ENCODE measurements around the gene TIAM2. TPM values are rescaled to one million over a fixed set of nuclear protein-coding genes. Genes with fewer than 3 reads are reported as not detected.

TIAM2 gene
- total RNA-seq, 4 donors from 2014 or later = 6.5 to 13.4 (median 10.7) TPM

DNA sequence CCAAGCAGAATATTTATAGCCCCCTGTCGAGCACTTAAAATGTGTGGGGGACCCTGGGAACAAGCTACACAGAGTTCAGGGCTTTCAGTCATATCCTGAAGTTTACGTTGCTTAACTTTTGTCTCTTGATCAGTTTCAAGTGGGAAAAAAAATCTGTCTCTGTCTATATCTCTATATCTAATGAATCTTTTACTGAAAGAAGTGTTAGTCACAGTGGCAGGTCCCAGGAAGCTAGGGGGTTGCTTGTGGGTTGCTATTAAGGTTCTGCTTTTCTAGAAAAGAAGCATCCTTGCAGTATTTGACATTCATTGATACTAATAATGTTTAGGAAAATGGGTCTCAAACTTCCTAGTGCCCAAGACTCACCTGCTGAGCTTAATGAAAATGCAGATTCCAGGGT, 192.0 kb downstream of the TIAM2 start:
- TF ChIP-seq, protein P1, sequence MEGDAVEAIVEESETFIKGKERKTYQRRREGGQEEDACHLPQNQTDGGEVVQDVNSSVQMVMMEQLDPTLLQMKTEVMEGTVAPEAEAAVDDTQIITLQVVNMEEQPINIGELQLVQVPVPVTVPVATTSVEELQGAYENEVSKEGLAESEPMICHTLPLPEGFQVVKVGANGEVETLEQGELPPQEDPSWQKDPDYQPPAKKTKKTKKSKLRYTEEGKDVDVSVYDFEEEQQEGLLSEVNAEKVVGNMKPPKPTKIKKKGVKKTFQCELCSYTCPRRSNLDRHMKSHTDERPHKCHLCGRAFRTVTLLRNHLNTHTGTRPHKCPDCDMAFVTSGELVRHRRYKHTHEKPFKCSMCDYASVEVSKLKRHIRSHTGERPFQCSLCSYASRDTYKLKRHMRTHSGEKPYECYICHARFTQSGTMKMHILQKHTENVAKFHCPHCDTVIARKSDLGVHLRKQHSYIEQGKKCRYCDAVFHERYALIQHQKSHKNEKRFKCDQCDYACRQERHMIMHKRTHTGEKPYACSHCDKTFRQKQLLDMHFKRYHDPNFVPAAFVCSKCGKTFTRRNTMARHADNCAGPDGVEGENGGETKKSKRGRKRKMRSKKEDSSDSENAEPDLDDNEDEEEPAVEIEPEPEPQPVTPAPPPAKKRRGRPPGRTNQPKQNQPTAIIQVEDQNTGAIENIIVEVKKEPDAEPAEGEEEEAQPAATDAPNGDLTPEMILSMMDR (IDR thresholded peaks at IDR 0.05; ENCODE audit: low read depth) = no peak

DNA sequence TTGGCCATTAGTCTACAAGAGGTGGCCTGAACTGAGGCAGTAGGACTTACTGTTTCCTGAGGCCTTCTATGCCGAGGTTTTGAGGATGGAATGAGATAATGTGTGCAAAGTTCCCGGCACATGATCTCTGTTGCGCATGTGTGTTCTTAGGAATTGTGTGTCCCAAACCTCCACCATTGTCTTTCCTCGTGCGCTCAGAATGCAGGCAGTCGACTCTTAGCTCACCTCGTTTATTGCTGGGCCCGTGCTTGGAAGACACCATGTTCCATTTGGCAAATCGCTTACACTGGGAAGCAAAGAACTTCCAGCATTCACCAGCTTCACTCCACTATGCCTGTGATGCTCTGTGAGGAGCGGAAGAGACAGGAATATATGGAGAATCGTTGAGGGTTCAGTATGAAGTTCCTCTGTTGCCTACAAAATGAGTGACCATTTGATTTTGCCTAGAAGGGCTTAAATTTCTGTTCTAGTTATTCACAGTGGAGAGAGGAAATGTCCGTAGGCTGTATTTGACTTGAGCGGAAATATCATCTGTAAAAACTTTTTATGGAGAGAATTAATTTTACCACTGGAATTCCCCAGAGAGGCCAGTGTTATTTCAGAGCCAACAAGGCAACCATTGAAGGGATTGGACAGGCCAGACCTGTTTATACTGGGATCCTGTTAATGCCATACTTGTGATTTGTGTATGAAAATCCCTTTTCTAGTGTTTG, 193.0 kb downstream of the TIAM2 start:
- TF ChIP-seq, protein P1 (IDR thresholded peaks at IDR 0.05; ENCODE audit: low read depth) = no peak

GRCh38 chr6:155188707-155189496, 193.8 kb downstream of the TIAM2 start:
- TF ChIP-seq, protein P1 (IDR thresholded peaks at IDR 0.05; ENCODE audit: low read depth) = no peak

DNA sequence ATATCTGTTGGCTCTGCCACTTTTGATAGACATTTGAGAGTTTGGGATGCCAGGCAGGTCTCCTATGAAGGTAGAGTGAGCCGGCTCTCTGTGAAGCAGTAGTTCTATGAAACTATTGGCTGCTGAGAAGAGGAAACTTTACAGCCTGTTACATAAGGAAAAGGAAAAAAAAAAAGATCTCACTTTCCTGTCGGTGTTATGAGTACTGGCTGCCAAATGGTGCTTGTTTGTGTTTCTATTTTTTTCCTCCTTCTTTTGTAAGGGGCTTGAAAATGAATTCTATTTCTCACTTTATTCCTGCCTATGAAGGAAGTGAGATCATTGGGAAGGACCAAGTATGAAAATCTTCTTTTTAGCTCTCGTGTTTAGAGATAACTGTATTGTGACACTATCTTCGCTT, 195.6 kb downstream of the TIAM2 start:
- TF ChIP-seq, protein P1 (IDR thresholded peaks at IDR 0.05; ENCODE audit: low read depth) = no peak

GRCh38 chr6:155193526-155193925, 198.4 kb downstream of the TIAM2 start:
- TF ChIP-seq, protein P1 (IDR thresholded peaks at IDR 0.05; ENCODE audit: low read depth) = no peak

DNA sequence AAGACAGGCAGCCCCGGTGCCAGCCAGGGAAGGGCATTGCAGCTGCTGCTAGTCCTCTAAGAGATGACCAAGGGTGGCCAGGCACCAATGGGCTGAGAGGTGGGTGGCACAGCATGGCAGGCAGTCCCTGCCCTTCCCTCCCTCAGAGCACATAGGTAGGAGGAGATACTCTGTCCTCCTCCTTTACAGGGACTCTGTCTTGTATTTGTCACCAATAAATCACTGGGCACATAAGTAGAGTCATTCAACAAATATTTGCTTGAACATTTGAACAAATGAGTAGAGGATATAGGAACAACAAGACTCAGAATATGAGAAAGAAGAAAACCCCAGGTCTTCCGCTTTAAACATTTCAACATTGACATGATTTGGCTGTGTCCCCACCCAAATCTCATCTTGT, 199.3 kb downstream of the TIAM2 start:
- TF ChIP-seq, protein P1 (IDR thresholded peaks at IDR 0.05; ENCODE audit: low read depth) = no peak

DNA sequence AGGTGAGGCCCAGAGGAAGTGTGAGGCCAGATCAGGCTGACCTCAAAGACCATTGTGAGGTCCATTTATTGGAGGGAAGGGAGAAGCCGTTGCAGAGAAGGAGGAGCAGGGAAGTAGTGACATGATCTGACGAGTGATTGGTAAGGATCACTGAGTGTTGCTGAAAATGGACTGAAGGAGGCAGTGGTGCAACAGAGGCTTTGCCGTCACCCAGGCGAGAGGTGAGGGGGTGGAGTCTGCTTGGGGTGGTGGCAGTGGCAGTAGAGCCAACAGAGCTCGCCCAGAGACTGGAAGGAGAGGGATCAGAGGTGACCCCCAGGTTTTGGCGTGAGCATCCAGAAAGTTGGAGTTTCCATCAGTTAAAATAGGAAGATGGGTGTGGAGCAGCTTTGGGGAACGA, 200.8 kb downstream of the TIAM2 start:
- TF ChIP-seq, protein P1 (IDR thresholded peaks at IDR 0.05; ENCODE audit: low read depth) = no peak

Measured in subcutaneous adipose tissue (tissue), 4 donors.